Head of caudate nucleus (tissue), 42 donors: ENCODE results near the gene FILIP1L.
A peak's percentile ranks its signal among the peaks of the same experiment; 100 is the strongest.

Experiments
- DNase-seq, 42 donors: peaks; one replicate each; pipeline versions ENCODE4 v3.0.0 to v3.0.0-alpha.2; 2020 to 2021; ENCODE audit warnings: mixed read lengths in 7 of 42
- intact Hi-C: fragments of 100-400 bp; cut with DNase I; formaldehyde crosslinking; loops from one replicate; pipeline ENCODE4 v1.15.0; 2022

FILIP1L gene

GRCh38 chr3:100003609-100004503, 110.4 kb downstream of the FILIP1L start:
- intact Hi-C loops: no loop called here
- DNase-seq: no peak

- intact Hi-C loops: no loop called here
- DNase-seq: peak in 20 of 42 donors; percentile 3 to 62 (median 20)
Measured at GRCh38 chr3:100002599-100003350, 111.5 kb downstream of the FILIP1L start.

GRCh38 chr3:100001526-100002270, 112.6 kb downstream of the FILIP1L start:
- DNase-seq: no peak
- intact Hi-C loops: no loop called here

DNA sequence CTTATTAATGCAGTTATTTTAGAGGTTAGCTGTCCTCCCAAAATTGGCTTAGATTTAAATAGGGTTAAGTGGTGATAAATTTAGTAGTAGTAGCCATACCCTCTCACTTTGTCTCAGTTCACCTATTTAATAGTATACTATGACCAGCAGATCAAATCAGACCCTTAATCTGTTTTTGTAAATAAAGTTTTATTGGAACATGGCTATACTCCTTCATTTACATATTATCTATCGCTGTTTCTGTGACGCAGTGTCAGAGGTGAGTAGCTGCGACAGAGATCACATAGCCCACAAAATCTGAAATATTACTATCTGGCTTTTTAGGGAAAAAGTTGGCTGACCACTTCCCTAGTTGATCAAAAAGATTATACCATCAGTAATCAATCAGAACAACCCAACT, 113.2 kb downstream of the FILIP1L start:
- no peak for DNase-seq
- intact Hi-C loops: no loop called here

- intact Hi-C loops: no loop called here
- DNase-seq: no peak
Measured at GRCh38 chr3:99999536-99999935, 114.8 kb downstream of the FILIP1L start.

DNA sequence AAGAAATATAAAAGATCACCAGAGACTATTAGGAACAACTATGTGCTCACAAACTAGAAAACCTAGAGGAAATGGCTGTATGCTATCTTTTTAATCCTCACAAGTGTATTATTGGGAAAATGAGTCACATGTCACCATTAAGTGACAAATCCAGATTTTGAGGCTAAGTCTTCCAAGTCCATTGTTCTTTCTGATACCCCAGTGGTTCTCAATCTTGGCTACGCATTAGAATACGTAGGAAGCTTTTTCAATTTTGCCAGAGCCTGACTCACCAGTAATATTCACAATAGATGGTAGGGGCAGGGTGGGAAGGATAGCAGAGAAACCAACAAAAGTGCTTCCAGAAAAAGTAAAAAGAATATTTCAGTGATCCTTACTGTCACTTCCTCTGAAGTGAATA, 117.0 kb downstream of the FILIP1L start:
- no peak for DNase-seq
- intact Hi-C loops: no loop called here

DNA sequence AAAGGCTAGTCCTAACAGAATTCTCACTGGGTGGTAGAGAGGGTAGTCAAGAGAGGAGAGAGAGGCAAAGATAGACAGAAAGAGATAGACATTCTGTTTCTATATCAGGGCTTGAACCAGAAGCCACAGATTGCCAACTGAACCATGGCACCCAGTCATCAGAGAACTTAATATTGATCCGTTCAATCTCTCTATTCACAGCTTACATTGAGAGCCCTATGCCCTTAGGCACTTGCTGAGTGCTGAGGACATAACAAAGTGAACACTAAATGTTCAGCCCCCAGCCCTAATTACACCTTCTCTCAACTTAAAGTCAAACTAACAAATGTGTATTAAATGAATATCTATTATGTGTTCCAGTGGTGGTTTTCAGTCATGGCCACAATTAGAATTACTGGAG, 124.1 kb downstream of the FILIP1L start:
- DNase-seq: no peak
- intact Hi-C loops: no loop called here

DNA sequence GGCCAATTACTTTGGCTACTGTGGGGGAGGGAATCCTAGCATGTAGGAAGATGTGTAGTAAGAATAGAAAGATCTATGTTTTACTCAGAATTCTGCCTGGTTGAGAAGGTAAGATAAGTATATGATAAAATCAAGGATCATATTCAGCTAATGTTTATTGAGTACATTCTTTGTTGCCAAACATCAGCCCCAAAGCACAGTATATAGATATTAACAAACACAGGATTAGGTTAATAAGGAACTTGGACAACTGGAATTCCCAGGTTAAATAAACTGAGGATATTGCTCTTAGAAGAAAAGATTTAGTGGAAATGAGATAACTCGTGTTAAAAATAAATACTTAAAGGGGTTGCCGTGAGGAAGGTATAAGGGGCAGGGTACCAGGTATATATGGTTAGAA, 129.6 kb downstream of the FILIP1L start:
- intact Hi-C loops: no loop called here

DNA sequence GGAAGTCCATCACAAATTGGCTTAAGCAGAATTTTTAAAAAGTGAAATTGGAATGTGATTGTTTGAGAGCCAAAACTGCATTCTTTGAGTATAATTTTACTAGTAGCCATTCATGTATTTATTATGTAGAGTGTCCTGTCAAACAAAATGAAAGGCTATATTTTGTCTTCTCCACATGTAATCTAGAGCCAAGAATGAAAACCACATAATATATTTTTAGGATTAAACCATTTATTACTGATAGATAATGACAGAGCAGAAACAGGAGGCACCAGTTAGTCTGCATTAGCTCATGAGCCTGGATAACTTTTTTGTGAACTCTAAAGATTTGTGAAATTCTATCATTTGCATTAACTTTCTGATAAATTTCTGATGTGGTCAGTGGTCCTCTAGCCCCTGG, 130.2 kb downstream of the FILIP1L start:
- intact Hi-C loops: no loop called here
- no peak for DNase-seq

More for the DNA sequence above, 129.6 kb downstream of the FILIP1L start:
- DNase-seq: no peak

GRCh38 chr3:99982650-99983049, 131.7 kb downstream of the FILIP1L start:
- DNase-seq: no peak
- intact Hi-C loops: no loop called here

GRCh38 chr3:99981138-99981537, 133.2 kb downstream of the FILIP1L start:
- intact Hi-C loops: no loop called here
- DNase-seq: no peak

DNA sequence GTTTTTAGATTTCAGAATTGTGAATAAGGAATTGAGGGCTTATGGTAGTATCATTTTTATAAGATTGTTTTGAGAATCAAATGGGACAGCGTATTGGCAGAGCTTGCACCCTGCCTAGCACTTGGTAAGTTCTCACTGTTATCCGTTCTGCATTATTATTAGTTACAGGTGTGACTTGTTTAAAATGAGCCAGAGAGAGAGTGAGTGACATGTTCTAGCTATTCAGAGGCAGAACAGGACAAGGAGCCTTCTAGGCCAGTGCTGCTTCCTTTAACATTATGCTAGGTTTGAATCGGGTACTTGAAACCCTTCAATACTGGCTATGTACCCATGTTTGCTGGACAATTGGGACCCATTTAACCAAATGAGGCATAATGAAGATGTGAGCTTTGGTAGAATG, 133.7 kb downstream of the FILIP1L start:
- no peak for DNase-seq
- intact Hi-C loops: no loop called here

DNA sequence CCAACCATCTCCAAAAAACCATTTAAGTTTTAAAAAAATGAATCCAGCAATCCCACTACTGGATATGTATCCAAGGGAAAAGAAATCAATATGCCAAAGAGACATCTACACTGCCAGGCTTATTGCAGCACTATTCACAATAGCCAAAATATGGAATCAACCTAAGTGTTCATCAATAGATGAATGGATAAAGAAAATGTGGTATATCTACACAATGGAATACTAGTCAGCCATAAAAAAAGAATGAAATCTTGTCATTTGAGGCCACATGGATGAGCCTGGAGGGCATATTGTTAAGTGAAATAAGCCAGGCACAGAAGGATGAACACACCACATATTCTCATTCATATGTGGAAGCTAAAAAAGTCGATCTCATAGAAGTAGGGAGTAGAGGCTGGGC, 136.1 kb downstream of the FILIP1L start:
- DNase-seq: no peak
- intact Hi-C loops: no loop called here

DNA sequence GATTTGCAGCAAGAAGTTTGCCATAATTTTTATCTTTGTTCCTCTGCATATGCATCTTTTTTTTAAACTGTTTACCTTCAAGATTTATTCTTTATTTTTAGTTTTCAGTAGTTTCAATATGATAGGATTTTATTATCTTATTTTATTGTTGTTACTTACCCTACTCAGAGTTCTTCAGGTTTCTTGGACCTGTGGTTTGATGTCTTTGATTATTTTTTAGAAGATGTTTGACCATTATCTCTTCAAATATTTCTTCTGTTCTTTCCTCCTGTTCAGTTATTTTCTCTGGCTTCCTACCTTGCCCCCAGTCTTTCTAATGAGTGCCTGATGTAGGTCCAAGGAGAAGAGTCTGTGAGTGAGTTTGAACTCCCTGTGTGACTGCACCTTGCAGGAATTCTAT, 137.7 kb downstream of the FILIP1L start:
- DNase-seq: no peak
- intact Hi-C loops: no loop called here

- DNase-seq: no peak
- intact Hi-C loops: no loop called here
Measured at GRCh38 chr3:99974989-99975388, 139.3 kb downstream of the FILIP1L start.

GRCh38 chr3:99972380-99973104, 141.8 kb downstream of the FILIP1L start:
- DNase-seq: peak in 1 of 42 donors; percentile 7
- intact Hi-C loops: no loop called here

- intact Hi-C loops: no loop called here
- DNase-seq: no peak
Measured at GRCh38 chr3:99971761-99972160, 142.5 kb downstream of the FILIP1L start.

DNA sequence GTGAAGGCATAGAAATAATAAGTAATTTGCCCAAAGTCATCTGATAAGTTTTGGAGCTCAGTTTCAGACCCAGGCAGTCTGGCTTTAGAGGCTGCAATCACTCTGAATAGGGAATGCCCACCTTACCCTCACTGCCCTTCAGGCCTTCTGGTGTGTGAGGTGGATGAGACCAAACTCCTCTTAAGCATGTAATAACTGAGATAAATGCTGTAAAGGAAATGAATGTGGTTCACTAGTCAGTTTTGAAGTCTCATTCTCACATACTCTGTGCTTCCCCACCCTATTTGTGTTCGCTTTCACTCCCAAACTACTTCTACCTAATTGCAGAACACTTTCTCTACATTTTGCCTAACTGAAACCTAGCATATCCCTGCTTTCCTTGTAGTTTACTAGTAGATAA, 144.1 kb downstream of the FILIP1L start:
- intact Hi-C loops: no loop called here
- no peak for DNase-seq

DNA sequence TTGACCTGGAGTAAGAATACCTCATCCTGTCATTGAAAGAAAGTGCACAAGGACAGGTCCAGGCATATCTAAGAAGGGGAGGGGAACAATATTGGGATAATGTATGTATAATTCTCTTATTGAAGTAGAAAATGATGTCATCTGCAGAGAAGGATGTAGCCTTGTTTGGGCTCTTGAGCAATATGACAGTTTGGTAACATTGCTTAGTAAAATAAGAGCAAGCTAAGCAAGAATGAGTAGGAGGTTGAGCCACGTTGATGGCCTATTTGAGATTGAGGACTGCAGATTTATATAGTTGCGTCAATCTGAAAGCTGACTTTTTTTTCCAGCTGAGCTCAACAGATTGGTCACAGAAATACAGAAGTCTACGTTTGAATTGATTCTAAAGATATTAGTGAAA, 145.2 kb downstream of the FILIP1L start:
- no peak for DNase-seq
- intact Hi-C loops: no loop called here
